COLO668 (cell line): Measurements from ENCODE around the gene TMEM255A.

Source experiments
- DNase-seq: peaks from one replicate; lab custom pipeline; 2025; ENCODE audit not compliant: unreplicated experiment; lab: John Stamatoyannopoulos, UW

TMEM255A gene

GRCh38 chrX:120308558-120308957, 2.7 kb downstream of the TMEM255A start:
- no peak for DNase-seq

DNA sequence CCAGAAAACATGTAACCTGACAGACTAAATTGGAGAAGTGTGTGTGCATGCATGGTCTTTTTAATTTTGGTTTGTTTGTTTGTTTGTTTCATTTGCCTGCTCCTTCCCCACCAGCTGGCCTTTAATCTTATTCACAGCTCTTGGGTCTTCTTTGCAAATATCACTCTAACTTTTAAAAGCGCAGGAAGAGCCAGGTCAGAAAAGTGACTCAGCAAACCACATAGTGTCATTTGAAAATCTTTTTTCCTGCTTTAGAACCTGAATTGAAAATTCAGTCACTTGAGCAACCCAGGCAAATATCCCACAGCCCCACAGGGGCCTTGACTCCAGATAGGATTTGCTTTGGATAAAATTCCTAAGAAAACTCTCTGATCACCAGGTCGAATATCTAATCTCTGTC, 4.6 kb downstream of the TMEM255A start:
- DNase-seq, result no peak

DNA sequence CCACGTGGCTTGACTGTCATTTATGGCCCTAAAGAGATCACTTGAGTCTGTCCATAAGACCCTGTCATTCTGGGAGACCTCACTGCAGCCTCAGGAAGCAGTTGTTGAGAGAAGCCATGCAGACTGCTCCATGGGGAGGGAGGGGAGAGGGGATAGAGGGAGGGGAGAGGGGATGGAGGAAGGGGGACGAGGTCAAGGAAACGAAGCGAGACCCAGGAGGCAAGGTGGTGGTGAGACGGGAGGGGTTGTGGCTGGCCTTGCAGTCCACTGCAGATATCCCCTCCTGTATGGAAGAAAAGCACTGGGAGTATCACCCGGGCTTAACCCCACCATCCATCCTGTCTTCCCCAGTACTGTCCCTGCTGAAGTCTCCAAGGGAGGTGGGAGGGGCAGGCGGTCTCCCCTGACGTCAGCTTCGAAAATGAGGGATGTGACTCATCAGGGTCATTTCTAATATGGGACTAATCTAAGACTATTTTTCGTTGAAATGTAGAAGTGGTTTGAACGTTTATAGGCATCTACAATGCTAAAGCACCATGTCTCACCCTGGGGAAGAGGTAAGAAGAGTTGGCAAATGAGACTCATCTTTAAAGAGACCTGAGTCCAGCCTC, 5.6 kb downstream of the TMEM255A start:
- DNase-seq, result no peak

DNA sequence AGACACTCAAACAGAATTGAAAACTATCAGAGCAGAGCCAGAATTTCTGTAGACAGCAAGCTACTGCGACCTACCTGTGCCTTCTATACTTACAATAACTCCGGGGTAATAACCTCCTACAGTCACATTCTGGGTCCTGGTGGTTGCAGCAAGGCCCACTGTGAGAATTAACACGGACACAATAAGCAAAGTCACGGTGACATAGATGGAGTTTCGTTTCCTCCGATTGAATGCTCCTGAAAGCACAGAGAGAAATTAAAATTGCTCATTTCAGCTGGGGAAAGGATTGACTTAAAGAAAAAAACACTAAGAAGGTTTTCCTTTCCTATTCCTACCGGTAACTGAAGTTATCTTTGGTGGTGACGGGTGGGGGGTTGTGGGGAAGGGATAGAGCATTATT, 7.0 kb downstream of the TMEM255A start:
- no peak for DNase-seq

- DNase-seq, result peak; percentile 3
Measured at GRCh38 chrX:120302434-120302833, 8.8 kb downstream of the TMEM255A start.

- DNase-seq, result no peak
Measured at GRCh38 chrX:120301960-120302359, 9.3 kb downstream of the TMEM255A start.

GRCh38 chrX:120301497-120301896, 9.8 kb downstream of the TMEM255A start:
- DNase-seq, result no peak

- DNase-seq, result no peak
Measured at GRCh38 chrX:120299928-120300327, 11.3 kb downstream of the TMEM255A start.

DNA sequence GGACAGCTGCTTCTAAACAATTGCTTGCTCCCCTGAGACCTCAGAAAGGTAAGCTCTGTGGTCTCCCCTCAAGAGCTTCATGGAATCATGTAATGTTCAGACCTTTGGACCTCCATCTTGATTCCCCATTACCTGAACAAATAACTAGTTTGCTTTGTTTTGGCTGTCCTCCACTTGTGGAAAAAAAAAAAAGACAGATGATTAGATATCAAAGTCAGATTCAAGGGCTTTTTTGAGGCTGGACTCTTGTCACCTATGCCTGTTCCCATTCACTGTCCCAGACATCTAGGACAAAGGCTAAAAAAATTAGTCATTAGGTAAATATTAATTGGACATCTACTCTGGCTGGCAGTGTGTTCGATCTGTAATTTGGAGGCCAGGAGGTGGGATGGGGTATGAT, 13.3 kb downstream of the TMEM255A start:
- no peak for DNase-seq

DNA sequence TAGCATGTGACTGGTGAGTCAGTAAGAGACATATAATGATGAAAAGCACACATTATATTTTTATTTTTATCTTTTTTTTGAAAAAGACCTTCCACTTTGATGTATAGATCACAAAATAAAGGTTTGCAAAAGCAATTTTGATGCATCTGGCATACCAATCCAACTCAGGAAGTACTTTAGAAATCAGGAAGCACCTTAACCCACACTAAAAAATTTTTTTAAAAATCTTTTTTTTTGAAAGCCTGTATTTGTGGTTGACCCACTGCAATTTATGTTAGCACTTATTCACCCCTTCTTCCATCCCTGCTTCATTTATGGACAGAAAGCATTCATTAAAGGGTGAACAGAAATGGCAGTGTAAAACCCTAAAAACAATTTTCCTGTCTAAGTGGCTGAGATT, 16.6 kb downstream of the TMEM255A start:
- DNase-seq, result no peak

GRCh38 chrX:120293015-120293414, 18.2 kb downstream of the TMEM255A start:
- no peak for DNase-seq

GRCh38 chrX:120291211-120291610, 20.1 kb downstream of the TMEM255A start:
- no peak for DNase-seq

DNA sequence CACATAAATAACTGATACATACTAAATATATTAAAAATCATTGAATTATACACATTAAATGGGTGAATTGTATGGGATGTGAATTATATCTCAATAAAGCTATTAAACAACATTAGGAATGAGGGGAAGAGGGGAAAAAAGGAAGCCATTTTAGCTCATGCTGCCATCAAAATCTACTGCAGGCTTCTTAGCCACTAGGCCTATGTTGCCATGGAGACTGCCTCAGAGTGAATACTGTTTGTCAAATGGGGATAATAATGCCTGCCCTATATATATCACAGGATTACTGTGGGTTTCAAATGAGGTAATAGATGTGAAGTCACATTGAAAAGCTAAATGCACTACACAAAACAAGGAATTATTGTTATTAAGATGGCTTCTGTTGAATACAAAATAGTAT, 21.2 kb downstream of the TMEM255A start:
- no peak for DNase-seq

DNA sequence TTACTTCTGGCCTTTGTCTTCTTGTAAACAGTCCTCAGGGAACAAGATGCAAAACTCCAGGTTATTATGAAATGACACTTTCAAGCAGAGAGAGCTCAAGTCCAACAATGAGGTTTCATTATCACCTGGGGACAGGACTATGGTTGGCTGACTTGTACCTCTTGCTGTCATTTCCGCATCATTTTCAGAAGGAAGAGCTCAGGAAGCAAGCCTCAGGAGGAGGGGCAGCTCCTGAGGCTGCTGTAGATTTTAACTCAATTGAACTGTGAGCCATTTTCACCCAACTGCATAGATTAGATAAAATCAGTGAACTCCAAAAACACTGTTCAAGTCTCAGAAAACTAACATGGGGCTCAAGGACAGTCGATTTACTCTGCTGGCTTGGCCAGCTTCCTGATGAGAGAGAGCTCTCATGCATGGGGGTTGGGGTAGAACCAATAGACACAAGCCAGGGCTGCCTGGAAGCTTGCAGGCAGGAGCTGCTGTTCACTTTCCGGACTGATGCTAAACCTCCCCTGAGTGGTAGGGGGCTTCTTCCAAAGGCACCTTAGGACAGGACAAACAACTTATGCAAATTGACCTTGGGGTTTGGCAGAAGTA, 23.6 kb downstream of the TMEM255A start:
- DNase-seq, result no peak

GRCh38 chrX:120286733-120287512, 24.3 kb downstream of the TMEM255A start:
- no peak for DNase-seq

DNA sequence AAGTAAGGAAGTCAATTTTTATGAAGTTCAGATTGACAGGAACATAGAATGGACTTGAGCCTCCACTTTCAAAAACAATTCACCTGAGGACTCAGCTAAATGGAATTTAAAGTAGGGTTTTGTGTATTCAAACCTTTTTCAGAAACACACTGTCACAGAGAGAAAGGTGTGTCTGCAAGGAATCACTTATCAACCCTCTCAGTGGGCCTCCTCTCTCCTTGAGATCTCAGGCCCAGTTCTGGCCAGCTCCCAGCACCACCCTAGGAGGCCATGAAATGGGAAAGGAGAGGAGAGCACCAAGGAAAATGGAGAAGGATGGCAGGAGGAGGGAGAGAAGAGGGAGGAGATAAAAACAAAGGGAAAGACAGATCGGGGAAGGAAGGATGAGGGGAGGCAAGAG, 28.6 kb downstream of the TMEM255A start:
- DNase-seq, result no peak

- DNase-seq, result no peak
Measured at GRCh38 chrX:120281761-120282160, 29.5 kb downstream of the TMEM255A start.

GRCh38 chrX:120281021-120281624, 30.1 kb downstream of the TMEM255A start:
- DNase-seq, result no peak

- DNase-seq, result no peak
Measured at GRCh38 chrX:120274958-120275357, 36.3 kb downstream of the TMEM255A start.

DNA sequence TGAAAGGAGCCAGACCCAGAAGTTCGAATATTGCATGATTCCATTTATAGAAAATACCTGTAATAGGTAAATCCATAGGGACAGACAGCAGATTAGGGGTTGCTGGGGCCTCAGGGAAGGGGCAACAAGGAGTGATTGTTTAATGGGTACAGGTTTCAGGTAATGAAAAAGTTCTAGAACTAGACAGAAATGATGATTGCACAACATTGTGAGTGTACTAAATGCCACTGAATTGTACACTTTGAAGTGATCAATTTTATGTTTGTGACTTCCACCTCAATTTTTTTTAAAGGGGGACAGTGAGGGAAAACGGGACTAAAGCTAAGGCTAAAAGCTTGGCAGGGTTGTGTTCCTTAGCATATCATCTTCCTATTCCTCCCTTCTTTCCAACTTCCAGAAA, 37.1 kb downstream of the TMEM255A start:
- DNase-seq, result no peak

DNA sequence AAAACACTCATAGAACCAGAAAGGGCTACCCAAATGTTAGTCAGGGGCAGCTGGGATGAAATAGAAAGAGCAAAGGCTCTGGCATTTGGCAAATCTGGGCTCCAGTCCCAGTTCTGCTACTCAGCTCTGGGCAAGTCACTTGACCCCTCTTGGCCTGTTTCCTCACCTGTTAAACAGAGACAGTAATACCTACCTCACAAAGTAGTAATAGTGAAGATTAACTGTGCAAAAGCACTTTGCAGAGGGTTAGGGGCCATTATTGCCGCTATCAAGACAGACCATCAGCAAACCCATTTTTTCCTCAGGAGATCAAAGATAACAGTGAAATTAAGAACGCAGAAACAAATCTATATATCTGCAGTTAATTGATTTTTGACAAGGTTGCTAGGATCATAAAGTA, 40.0 kb downstream of the TMEM255A start:
- DNase-seq, result no peak

- no peak for DNase-seq
Measured at GRCh38 chrX:120270567-120270966, 40.7 kb downstream of the TMEM255A start.
